DMS79 treated with DMSO at 0.1 percent for 48 hours (cell line): Measurements from ENCODE around the gene ZNF581.

Experiments
- DNase-seq: peaks from one replicate; lab custom pipeline; 2025; lab: John Stamatoyannopoulos, UW

Gene ZNF581

DNA sequence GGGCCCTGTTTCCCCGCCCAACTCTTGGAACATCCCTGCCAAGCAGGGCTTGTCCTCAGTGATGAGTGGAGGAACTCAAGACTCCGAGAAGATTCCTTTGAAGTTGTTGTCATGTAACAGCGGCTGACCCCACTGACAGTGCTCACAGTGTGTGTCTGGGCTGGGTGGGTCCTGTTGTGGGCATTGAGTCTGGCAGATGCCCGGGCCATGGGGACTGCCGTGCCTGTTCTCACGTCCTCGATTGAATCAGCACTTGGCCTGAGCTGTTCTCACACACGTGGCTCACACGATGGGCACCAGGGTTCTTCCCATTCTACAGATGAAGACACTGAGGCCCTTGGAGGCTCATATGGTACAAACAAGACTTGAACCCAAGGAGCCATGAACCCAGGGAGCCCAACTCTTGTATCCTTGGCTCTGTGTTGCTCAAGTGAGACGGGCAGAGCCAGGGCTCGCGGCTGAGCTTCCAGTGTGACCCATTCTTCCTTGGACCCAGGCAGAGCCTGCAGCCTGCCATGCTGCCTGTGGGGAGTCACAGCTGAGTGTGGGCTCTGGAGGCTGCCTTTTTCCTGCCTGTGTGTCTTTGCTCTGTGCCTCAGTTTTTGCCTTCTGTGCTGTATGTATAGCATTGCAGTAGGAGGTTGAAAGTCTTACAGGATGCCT, 23.0 kb downstream of the ZNF581 start:
- DNase-seq, result no peak

- DNase-seq, result no peak
Observed at GRCh38 chr19:55667006-55667381, 23.5 kb downstream of the ZNF581 start.

GRCh38 chr19:55667511-55667910, 24.1 kb downstream of the ZNF581 start:
- no peak for DNase-seq

DNA sequence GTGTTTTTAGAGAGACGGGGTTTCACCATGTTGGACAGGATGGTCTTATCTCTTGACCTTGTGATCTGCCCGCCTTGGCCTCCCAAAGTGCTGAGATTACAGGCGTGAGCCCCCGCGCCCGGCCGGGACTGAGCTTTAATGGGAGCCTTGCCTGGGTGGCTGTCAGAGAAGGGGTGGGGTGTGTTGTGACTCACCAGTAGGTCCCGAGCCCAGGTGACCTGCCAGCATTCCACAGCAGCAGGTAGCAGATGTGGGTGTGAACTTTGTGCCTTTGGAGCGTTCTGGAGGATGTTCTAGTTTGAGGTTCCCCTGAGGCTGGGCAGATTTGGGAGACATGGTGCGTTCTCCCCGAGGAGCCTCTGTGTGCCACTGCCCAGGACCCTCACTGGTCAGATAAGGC, 24.5 kb downstream of the ZNF581 start:
- DNase-seq, result no peak

GRCh38 chr19:55668603-55669348, 25.3 kb downstream of the ZNF581 start:
- DNase-seq, result no peak

- no peak for DNase-seq
Observed at GRCh38 chr19:55669418-55670279, 26.2 kb downstream of the ZNF581 start.

DNA sequence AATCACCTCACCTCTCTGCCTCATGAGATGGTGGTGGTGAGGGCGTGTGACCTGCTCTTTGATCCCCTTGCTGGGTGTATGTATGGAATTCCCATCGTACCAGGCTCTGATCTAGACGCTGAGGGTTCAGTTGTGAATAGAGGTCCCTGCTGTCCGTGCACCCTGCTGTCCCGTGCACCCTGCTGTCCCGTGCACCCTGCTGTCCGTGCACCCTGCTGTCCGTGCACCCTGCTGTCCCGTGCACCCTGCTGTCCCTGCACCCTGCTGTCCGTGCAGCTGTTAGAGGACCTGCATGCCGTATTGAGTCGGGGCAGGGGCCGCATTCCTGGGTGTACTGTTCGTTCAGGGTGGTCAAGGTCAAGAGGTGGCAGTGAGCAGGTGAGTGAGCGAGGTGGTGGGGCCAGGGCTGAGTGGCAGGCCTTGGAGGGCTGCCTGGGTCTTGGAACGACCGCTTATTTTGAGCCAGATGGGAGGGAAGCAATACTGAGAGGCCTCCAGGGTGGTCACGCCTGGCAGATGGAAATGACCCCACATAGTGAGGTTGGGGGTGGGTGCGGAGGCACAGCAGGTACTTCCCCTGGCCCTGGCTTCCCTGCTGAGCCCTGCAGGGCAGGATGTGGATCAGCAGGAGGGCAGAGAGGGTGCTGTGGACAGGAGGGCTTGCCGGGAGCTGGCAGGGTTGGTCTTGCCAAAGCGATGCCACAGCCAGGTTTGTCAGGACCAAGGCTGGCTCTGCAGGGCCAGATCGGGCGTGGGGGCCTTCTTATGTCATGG, 27.0 kb downstream of the ZNF581 start:
- DNase-seq, result no peak

- DNase-seq, result no peak
Observed at GRCh38 chr19:55671054-55671378, 27.6 kb downstream of the ZNF581 start.

GRCh38 chr19:55672418-55672817, 29.0 kb downstream of the ZNF581 start:
- no peak for DNase-seq

- no peak for DNase-seq
Observed at GRCh38 chr19:55673465-55673864, 30.0 kb downstream of the ZNF581 start.

DNA sequence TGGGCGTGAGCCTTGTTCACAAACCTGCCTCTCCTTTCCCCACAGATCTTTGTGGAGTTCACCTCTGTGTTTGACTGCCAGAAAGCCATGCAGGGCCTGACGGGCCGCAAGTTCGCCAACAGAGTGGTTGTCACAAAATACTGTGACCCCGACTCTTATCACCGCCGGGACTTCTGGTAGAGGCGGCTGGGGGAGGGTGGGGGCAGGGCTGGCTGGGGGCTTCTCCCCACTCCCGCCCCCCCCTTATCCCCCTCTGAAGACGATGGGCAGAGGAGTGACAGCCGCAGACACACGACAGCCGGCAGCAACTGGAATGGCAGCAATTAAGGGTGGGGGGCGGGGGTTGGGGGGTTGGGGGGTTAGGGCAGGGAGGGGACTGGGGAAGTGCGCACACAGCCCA, 30.4 kb downstream of the ZNF581 start:
- DNase-seq, result no peak

DNA sequence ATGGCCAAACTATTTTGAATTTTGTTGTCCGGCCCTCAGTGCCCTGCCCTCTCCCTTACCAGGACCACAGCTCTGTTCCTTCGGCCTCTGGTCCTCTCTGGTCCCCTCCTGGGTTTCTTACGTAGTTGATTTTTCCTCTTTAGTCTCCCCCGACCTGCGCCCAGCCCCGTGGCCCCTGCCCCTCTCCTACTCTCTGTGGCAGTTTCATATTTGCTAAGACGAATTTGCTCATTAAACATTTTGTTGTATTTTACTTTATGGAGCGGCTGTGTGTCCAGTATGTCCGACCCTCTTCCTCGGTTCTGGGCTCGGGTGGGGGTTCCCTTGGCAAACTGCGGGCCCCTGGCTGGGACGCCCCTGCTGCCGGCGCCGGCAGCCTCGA, 31.0 kb downstream of the ZNF581 start:
- DNase-seq, result no peak

GRCh38 chr19:55674841-55675660, 31.6 kb downstream of the ZNF581 start, which contains the start of gene EPN1:
Gene EPN1, plus strand, starts transcription at chr19:55675226. Its CDS starts 3,402 bp downstream, at chr19:55678628.
- DNase-seq, result peak; percentile 95

DNA sequence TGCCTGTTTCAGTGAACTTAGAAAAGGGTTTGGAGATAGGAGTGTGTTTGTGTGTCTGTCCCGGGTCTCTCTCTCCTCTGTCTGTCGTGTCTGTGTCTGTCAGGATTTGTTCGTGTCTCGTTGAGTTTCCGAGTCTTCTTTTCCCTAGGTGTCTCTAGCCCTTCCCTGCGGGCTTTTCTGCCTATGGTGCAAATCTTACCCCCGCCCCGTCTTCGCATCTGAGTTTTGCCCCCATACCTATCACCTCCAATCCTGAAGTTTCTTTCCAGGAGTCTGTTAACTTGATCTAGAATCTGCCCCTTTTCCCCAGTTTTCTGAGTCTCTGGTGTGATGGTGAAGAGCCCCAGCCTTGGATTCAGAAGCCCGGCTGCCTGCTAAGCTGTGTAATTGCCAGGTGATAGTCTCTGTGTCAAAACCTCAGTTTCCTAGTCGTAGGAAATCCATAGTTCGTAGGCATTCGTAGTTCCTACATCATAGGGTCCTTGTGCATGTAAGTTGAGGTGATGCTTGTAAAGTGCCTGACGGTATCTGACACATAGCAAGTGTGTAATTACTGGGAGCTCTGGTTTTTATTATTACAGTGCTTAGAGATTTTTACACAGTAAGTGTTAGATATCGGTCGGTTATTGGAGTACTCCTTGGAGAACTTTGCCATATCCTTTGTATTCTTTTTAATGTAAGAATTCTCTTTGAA, 32.4 kb downstream of the ZNF581 start:
- DNase-seq, result no peak

DNA sequence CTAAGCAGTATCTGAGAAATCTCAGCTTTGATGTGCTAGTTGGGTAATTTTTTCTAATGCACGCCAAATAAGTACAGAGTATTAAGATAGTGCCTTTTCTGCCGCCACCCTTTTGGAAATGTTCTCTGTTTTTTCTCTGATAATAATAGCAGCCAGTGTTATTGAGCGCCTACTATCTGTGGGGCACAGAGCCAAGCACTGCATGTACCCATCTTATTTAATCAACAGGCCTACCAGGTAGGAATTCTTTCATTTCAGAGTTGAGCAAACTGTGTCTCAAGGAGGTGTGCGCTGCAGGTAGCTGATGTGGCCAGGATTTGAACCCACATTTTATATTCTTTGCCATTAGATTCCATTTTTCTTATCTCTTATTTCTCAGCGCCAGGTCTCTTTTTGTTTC, 32.9 kb downstream of the ZNF581 start:
- no peak for DNase-seq

DNA sequence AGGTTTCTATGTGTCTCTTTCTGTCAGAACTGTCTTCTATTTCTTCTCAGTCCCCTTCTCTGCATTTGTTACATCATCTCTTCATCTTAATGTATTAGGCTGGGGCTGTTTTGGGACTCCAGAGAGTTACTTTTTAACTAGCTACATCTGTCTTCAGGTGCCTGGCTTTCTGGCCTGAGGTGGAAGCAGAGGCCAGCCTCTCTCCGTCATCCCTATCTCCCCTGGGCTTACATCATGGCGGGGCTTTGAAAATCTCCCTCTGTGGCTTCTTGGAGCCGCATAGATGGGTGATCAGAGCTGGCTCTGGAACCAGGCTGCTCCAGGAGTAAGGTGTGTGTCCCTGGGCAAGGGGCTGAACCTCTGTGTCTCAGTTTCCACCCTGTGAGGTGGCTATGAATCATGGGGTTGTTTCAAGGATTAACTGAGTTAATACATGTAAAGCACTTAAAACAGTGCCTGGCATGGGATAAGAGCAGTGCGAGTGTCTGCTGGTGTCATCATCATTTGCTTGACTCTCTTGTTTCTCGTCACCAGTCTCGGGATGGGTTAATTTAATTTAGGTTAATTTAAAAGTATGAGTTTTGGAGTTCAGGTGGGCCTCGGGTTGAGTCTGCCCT, 33.5 kb downstream of the ZNF581 start:
- no peak for DNase-seq

- DNase-seq, result no peak
Observed at GRCh38 chr19:55677572-55678028, 34.2 kb downstream of the ZNF581 start.

DNA sequence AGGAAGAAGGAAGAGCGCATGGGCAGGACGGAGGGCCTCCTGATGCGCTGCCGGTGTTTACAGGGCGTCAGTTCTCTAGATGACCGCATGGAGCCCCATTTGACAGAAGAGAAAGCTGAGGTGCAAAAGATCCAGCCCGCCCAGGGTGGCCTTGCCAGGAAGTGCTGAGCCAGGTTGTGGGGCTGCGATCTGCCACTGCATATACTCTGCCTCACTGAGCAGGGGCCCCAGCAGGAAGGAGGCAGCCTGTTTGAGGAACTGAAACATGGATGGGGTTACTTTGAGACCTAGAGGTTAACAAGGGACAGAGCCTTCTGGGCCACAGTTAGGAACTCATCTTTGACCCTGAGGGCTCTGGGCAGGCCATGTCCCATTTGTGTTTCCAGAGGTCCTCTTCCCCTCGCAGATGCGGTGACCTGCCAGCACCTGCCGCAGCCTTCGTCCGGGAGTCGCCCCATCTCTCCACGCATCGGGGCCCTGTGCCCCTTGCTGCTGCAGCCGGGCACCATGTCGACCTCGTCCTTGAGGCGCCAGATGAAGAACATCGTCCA, 34.7 kb downstream of the ZNF581 start:
- DNase-seq, result no peak

- DNase-seq, result no peak
Observed at GRCh38 chr19:55679343-55680257, 36.2 kb downstream of the ZNF581 start.
